Esophagus squamous epithelium (tissue), 5 donors: ENCODE results near the gene BRSK2. TPM values are rescaled to one million over a fixed set of nuclear protein-coding genes. Genes with fewer than 3 reads are reported as not detected.

Source experiments
- DNase-seq: peaks from one replicate; lab custom pipeline; 2025; lab: John Stamatoyannopoulos, UW
- H3K27ac ChIP-seq, 4 donors: fragments of 200-600 bp; sonication (generic); one replicate each; pipeline ENCODE4 v1.5.1; 2016 to 2019; ENCODE audit warnings: mild to moderate bottlenecking in 1 of 4
- H3K27me3 ChIP-seq, 4 donors: fragments of 200-600 bp; sonication (generic); 1 replicate in 3 of 4; 2 replicates in 1 of 4; pipeline versions ENCODE4 v1.5.1 to v1.6.0; 2017 to 2021; ENCODE audit warnings: antibody characterized with exemption in 1 of 4
- H3K36me3 ChIP-seq, 3 donors: fragments of 200-600 bp; sonication (generic); one replicate each; pipeline ENCODE4 v1.5.1; 2016 to 2019
- H3K4me1 ChIP-seq, 3 donors: fragments of 200-600 bp; sonication (generic); one replicate each; pipeline ENCODE4 v1.5.1; 2017 to 2019
- H3K4me3 ChIP-seq, 4 donors: fragments of 200-600 bp; sonication (generic); 1 replicate in 3 of 4; 2 replicates in 1 of 4; pipeline ENCODE4 v1.5.1; 2016 to 2019; ENCODE audit warnings: mild to moderate bottlenecking in 2 of 4, moderate library complexity in 1 of 4
- H3K9me3 ChIP-seq, 3 donors: fragments of 200-600 bp; sonication (generic); one replicate each; pipeline ENCODE4 v1.5.1; 2016 to 2019
- POLR2A ChIP-seq, 4 donors: fragments of 450-650 bp; IDR thresholded peaks; one replicate each; pipeline ENCODE4 v1.6.1; 2017; ENCODE audit warnings: antibody characterized with exemption in 4 of 4, mild to moderate bottlenecking in 4 of 4, moderate library complexity in 3 of 4
- WGBS, 2 donors: methylation state at CpG; one replicate each; pipeline ENCODE4 v1.1.5; 2018; 5-methylcytosine and 5-hydroxymethylcytosine counted together
- intact Hi-C: fragments of 100-400 bp; cut with DNase I; formaldehyde crosslinking; loops from one replicate; pipeline ENCODE4 v1.15.0; 2022
- total RNA-seq, 4 donors: library from RNA; depleted of rRNA; stranded (reverse); fragments of >200 nt; gene quantifications; one replicate each; pipeline ENCODE4 v1.1.0, GENCODE V29; 2016
- TF ChIP-seq, protein P1 (sequence below), 6 experiments: fragments of 450-650 bp in 4 of 6; fragments of 200-600 bp in 2 of 6; sonication (generic) in 2 of 6; IDR thresholded peaks; one replicate each; pipeline ENCODE4 v1.5.1; 2016 to 2019; ENCODE audit warnings: antibody characterized with exemption in 6 of 6, mild to moderate bottlenecking in 4 of 6, moderate library complexity in 4 of 6
- donor health status: DM: yes; HTN: yes; CAD: no.

The BRSK2 gene
- total RNA-seq, 4 donors from 2014 or later = 0.23 to 1.3 (median 0.35) TPM; not detected in 1

GRCh38 chr11:1488575-1489180 is 98.9 kb downstream of the BRSK2 start:
- no peak for TF ChIP-seq POLR2A (IDR thresholded peaks at IDR 0.05)
- TF ChIP-seq, protein P1, sequence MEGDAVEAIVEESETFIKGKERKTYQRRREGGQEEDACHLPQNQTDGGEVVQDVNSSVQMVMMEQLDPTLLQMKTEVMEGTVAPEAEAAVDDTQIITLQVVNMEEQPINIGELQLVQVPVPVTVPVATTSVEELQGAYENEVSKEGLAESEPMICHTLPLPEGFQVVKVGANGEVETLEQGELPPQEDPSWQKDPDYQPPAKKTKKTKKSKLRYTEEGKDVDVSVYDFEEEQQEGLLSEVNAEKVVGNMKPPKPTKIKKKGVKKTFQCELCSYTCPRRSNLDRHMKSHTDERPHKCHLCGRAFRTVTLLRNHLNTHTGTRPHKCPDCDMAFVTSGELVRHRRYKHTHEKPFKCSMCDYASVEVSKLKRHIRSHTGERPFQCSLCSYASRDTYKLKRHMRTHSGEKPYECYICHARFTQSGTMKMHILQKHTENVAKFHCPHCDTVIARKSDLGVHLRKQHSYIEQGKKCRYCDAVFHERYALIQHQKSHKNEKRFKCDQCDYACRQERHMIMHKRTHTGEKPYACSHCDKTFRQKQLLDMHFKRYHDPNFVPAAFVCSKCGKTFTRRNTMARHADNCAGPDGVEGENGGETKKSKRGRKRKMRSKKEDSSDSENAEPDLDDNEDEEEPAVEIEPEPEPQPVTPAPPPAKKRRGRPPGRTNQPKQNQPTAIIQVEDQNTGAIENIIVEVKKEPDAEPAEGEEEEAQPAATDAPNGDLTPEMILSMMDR (IDR thresholded peaks at IDR 0.05) = no peak
- Histone ChIP-seq H3K27ac (peak overlapping the region in 2 of 4 donors; percentile 57 to 89), H3K27me3 (no peaks in the 10 kb centered on the region), H3K4me1 (peaks cover 40 to 90% (median 50%) of the 10 kb centered on the region in 3 donors), H3K4me3 (no peak overlapping the region), H3K9me3 (no peaks in the 10 kb centered on the region), H3K36me3 (peaks cover 0 to 6% (median 0%) of the 10 kb centered on the region in 3 donors)
- intact Hi-C loops = no loop called here
- 73 to 82% methylated on average over 18 to 20 of the region's 20 CpGs for WGBS, 2 donors
- no peak for DNase-seq

DNA sequence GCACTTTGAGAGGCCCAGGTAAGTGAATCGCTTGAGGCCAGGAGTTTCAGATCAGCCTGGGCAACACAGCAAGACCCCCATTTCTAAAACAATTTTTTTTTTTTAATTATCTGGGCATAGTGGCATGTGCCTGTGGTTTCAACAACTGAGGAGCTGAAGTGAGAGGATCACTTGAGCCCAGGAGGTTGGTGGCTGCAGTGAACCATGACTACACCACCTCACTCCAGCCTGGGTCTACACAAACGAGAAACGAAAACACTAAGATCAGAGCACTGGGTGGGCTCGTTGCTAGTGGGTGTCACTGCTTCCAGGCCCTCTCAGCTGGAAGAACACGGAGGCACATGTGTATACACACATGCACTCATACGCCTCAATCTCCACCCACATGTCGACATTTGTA is 100.9 kb downstream of the BRSK2 start:
- H3K4me3 ChIP-seq = no peak overlapping the region
- TF ChIP-seq, protein P1 (IDR thresholded peaks at IDR 0.05) = no peak
- no peak for TF ChIP-seq POLR2A (IDR thresholded peaks at IDR 0.05)
- intact Hi-C loops = no loop called here
- no peaks in the 10 kb centered on the region for H3K36me3 ChIP-seq
- DNase-seq = no peak
- no peak overlapping the region for H3K27ac ChIP-seq
- H3K9me3 ChIP-seq = no peaks in the 10 kb centered on the region
- H3K27me3 ChIP-seq = no peaks in the 10 kb centered on the region
- H3K4me1 ChIP-seq = peaks cover 32 to 76% (median 33%) of the 10 kb centered on the region in 3 donors
- WGBS, 2 donors = 77% methylated on average over 5 to 7 of the region's 7 CpGs

DNA sequence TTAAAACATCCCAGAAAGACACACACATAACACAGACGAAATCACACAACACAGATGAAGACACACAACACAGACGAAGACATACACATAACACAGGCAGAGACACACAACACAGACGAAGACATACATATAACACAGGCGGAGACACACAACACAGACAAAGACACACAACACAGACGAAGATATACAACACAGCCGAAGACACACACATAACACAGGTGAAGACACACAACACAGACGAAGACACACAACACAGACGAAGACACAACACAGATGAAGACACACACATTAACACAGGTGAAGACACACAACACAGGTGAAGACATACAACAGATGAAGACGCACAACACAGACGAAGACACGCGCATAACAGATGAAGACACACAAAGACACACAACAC is 101.6 kb downstream of the BRSK2 start:
- H3K36me3 ChIP-seq = no peaks in the 10 kb centered on the region
- H3K9me3 ChIP-seq = no peaks in the 10 kb centered on the region
- H3K4me3 ChIP-seq = no peak overlapping the region
- TF ChIP-seq, protein P1 (IDR thresholded peaks at IDR 0.05) = no peak
- no peak for TF ChIP-seq POLR2A (IDR thresholded peaks at IDR 0.05)
- no peaks in the 10 kb centered on the region for H3K27me3 ChIP-seq
- H3K27ac ChIP-seq = no peak overlapping the region
- 85 to 88% methylated on average over 12 of the region's 12 CpGs for WGBS, 2 donors
- intact Hi-C loops = no loop called here
- no peak for DNase-seq
- peaks cover 24 to 76% (median 28%) of the 10 kb centered on the region in 3 donors for H3K4me1 ChIP-seq

- Histone ChIP-seq H3K9me3 (no peaks in the 10 kb centered on the region), H3K36me3 (peaks cover 0 to 7% (median 0%) of the 10 kb centered on the region in 3 donors), H3K27me3 (no peaks in the 10 kb centered on the region), H3K4me1 (peaks cover 4 to 71% (median 15%) of the 10 kb centered on the region in 3 donors), H3K4me3 (no peak overlapping the region), H3K27ac (no peak overlapping the region)
- DNase-seq = no peak
- WGBS, 2 donors = 76 to 89% methylated on average over 3 of the region's 3 CpGs
- TF ChIP-seq, protein P1 (IDR thresholded peaks at IDR 0.05) = no peak
- TF ChIP-seq POLR2A (IDR thresholded peaks at IDR 0.05) = no peak
- intact Hi-C loops = no loop called here
Observed at GRCh38 chr11:1493650-1494244, 104.0 kb downstream of the BRSK2 start.

- intact Hi-C loops = no loop called here
- no peaks in the 10 kb centered on the region for H3K9me3 ChIP-seq
- H3K4me1 ChIP-seq = peaks cover 0 to 62% (median 13%) of the 10 kb centered on the region in 3 donors
- TF ChIP-seq POLR2A (IDR thresholded peaks at IDR 0.05) = no peak
- TF ChIP-seq, protein P1 (IDR thresholded peaks at IDR 0.05) = no peak
- no peaks in the 10 kb centered on the region for H3K27me3 ChIP-seq
- WGBS, 2 donors = 71 to 76% methylated on average over 3 of the region's 3 CpGs
- H3K4me3 ChIP-seq = no peak overlapping the region
- no peak overlapping the region for H3K27ac ChIP-seq
- H3K36me3 ChIP-seq = peaks cover 0 to 9% (median 0%) of the 10 kb centered on the region in 3 donors
- DNase-seq = no peak
Observed at GRCh38 chr11:1494650-1495049, 104.9 kb downstream of the BRSK2 start.
